ENCODE results near the gene PPP1R11. TPM values are rescaled to one million over a fixed set of nuclear protein-coding genes. Genes with fewer than 3 reads are reported as not detected.

PPP1R11 gene
- total RNA-seq, 1 donor from 2014 or later: 39.3 TPM

DNA sequence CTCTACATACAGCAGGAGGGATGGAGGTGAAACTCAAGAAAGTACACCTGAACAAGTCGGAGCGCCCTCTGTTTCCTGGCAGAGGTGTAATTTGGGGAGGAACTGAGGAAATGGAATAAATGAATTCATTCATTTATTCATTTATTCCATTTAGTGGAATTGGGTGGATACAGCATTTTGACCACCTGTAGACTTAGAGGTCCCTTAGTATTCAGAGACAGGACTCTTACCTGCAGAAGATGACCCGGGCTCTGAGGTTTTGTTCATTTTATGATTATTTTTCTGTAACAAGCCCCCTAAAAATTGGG lies 36.8 kb downstream of the PPP1R11 start:
- Mint-ChIP-seq H3K9me3 (ENCODE audit: unreplicated experiment) (no peaks in the 10 kb centered on the region), H3K36me3 (ENCODE audit: low read depth, unreplicated experiment) (no peaks in the 10 kb centered on the region), H3K4me1 (ENCODE audit: unreplicated experiment) (peaks cover 38% of the 10 kb centered on the region), H3K4me3 (ENCODE audit: unreplicated experiment) (peak overlapping the region; percentile 88), H3K27me3 (ENCODE audit: unreplicated experiment) (peaks cover 8% of the 10 kb centered on the region), H3K27ac (ENCODE audit: unreplicated experiment) (no peak overlapping the region)
- no peak for DNase-seq (ENCODE audit: low spot score)
- TF ChIP-seq, protein P1, sequence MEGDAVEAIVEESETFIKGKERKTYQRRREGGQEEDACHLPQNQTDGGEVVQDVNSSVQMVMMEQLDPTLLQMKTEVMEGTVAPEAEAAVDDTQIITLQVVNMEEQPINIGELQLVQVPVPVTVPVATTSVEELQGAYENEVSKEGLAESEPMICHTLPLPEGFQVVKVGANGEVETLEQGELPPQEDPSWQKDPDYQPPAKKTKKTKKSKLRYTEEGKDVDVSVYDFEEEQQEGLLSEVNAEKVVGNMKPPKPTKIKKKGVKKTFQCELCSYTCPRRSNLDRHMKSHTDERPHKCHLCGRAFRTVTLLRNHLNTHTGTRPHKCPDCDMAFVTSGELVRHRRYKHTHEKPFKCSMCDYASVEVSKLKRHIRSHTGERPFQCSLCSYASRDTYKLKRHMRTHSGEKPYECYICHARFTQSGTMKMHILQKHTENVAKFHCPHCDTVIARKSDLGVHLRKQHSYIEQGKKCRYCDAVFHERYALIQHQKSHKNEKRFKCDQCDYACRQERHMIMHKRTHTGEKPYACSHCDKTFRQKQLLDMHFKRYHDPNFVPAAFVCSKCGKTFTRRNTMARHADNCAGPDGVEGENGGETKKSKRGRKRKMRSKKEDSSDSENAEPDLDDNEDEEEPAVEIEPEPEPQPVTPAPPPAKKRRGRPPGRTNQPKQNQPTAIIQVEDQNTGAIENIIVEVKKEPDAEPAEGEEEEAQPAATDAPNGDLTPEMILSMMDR (IDR thresholded peaks at IDR 0.05; ENCODE audit: unreplicated experiment): no peak

DNA sequence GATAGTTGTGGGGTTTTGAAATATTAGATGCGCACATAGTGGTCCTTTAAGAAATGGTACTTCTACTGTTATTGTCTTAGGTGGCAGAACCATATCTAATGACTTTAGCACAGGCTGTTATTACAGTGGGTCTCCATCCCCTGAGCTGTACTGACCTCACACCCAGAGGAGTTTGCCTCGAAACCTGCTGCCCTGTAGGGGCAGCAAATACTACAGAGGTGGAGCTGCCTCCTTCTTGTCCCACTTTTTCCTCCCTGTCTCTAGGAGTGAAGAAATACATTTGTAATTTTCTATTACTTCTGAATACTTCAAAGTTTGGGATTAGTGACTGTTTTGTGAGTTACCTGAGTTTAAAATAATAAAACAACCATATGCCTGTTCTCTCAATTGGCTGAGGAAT lies 37.7 kb downstream of the PPP1R11 start:
- peaks cover 30% of the 10 kb centered on the region for H3K4me1 Mint-ChIP-seq (ENCODE audit: unreplicated experiment)
- TF ChIP-seq, protein P1 (IDR thresholded peaks at IDR 0.05; ENCODE audit: unreplicated experiment): no peak
- no peak overlapping the region for H3K27ac Mint-ChIP-seq (ENCODE audit: unreplicated experiment)
- no peaks in the 10 kb centered on the region for H3K36me3 Mint-ChIP-seq (ENCODE audit: low read depth, unreplicated experiment)
- H3K4me3 Mint-ChIP-seq (ENCODE audit: unreplicated experiment): no peak overlapping the region
- H3K27me3 Mint-ChIP-seq (ENCODE audit: unreplicated experiment): peaks cover 8% of the 10 kb centered on the region
- no peak for DNase-seq (ENCODE audit: low spot score)
- no peaks in the 10 kb centered on the region for H3K9me3 Mint-ChIP-seq (ENCODE audit: unreplicated experiment)

DNA sequence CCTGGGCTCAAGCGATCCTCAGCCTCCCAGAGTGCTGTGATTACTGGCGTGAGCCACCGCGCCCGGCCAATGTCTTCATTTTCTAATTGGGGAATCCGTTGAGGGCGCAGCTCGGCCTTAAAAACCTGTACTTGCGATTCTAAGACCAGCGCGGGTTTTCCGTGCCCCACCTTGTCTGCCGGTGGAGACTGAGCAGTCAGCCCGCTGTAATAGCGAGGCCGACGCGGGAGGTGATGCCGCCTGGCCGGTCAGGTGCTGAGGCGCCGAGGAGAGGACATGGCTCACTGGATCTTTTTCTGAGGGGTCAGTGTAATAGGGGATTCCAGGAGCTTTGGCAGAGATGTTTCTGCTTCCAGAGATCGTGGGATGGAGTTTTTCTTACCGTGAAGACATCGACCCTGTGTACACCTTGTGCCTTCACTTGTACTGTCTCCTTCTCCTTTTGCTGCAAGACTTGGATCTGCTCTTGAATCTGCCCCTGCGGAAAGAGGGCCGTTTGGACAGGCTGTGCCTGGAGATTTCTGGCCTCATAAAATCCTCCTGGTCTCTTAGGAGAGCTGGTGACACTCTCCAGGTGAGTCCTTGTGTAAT lies 44.4 kb downstream of the PPP1R11 start:
- DNase-seq (ENCODE audit: low spot score): no peak
- Mint-ChIP-seq H3K4me3 (ENCODE audit: unreplicated experiment) (no peak overlapping the region), H3K36me3 (ENCODE audit: low read depth, unreplicated experiment) (no peaks in the 10 kb centered on the region), H3K27me3 (ENCODE audit: unreplicated experiment) (peaks cover 7% of the 10 kb centered on the region), H3K9me3 (ENCODE audit: unreplicated experiment) (no peaks in the 10 kb centered on the region), H3K4me1 (ENCODE audit: unreplicated experiment) (no peaks in the 10 kb centered on the region), H3K27ac (ENCODE audit: unreplicated experiment) (no peak overlapping the region)
- TF ChIP-seq, protein P1 (IDR thresholded peaks at IDR 0.05; ENCODE audit: unreplicated experiment): no peak

DNA sequence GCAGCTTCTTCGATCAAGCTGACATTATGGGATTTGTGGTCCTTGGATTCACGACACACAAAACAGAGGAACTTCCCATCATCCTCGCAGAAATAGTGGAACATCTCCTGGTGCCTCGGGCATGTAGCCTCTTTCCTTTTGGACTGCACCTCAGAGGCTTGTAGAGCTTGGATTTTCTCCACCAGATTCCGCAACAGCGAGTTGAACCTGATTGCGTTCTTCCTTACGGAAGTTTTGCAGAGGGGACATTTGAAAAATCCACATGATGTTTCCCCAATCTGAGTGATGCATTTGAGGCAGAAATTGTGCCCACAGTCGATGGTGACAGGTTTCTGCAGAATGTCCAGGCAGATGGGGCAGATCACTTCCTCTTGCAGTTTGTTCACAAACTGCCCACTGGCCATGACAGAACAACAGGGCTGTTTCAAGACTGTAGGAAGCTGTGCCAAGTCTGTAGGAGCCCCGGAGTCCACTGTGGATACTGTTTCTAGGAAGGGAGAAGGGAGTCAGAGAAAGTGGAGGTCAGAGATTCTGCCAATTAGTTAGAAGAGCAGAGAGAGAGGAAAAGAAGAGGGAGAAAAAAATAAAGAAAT lies 45.5 kb downstream of the PPP1R11 start:
- H3K9me3 Mint-ChIP-seq (ENCODE audit: unreplicated experiment): no peaks in the 10 kb centered on the region
- TF ChIP-seq, protein P1 (IDR thresholded peaks at IDR 0.05; ENCODE audit: unreplicated experiment): no peak
- H3K27me3 Mint-ChIP-seq (ENCODE audit: unreplicated experiment): peaks cover 7% of the 10 kb centered on the region
- DNase-seq (ENCODE audit: low spot score): no peak
- H3K27ac Mint-ChIP-seq (ENCODE audit: unreplicated experiment): no peak overlapping the region
- H3K36me3 Mint-ChIP-seq (ENCODE audit: low read depth, unreplicated experiment): no peaks in the 10 kb centered on the region
- no peak overlapping the region for H3K4me3 Mint-ChIP-seq (ENCODE audit: unreplicated experiment)
- no peaks in the 10 kb centered on the region for H3K4me1 Mint-ChIP-seq (ENCODE audit: unreplicated experiment)

DNA sequence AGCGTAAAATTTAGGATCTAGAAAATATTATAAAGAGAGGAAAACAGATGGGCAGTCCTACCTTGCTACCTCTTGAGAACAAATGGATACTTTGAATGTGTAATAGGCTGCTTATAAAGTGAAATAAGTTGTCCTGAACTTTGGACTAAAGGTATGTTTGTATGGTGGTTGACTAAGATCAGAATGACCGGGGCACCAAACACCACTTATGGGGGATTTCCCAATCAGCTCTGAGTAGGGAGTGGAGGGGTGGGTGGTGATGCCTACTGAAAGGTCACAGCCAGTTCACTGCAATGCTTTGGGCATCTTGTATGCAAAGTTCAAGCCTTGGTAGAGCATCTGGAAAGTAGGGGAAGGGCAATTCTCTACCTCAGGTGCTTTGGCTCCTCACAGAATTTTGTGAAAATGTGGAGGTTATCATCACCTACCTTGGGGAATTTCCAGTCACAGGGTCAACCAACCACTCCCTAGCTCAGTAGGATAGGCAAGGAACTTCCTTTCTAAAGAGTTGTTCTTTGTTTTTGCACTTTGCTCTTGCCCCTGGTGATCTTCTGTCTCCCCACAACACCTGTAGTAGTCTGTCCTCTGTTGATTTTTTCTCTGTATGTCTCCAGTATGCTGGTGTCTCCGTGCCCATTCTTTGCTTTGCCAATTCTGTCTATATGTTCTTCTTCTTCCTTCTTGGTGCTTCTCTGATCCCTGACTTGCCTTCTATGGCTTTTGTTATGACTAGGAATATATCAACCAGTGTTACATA lies 46.2 kb downstream of the PPP1R11 start, which contains the start of gene TRIM31:
TRIM31 (minus strand) TSS at position 88 of the 757 bp plus-strand sequence. CDS start 285 bp downstream, outside the sequence.
- peaks cover 7% of the 10 kb centered on the region for H3K27me3 Mint-ChIP-seq (ENCODE audit: unreplicated experiment)
- TF ChIP-seq, protein P1 (IDR thresholded peaks at IDR 0.05; ENCODE audit: unreplicated experiment): no peak
- H3K27ac Mint-ChIP-seq (ENCODE audit: unreplicated experiment): no peak within 1 kb of the TSS
- no peaks in the 10 kb centered on the region for H3K9me3 Mint-ChIP-seq (ENCODE audit: unreplicated experiment)
- no peak within 1 kb of the TSS for H3K4me3 Mint-ChIP-seq (ENCODE audit: unreplicated experiment)
- DNase-seq (ENCODE audit: low spot score): no peak
- no peaks in the 10 kb centered on the region for H3K36me3 Mint-ChIP-seq (ENCODE audit: low read depth, unreplicated experiment)
- no peaks in the 10 kb centered on the region for H3K4me1 Mint-ChIP-seq (ENCODE audit: unreplicated experiment)
